Peyer's patch (tissue), 4 donors: Measurements from ENCODE around the gene PAXIP1.

ENCODE experiments used
- POLR2A ChIP-seq, 2 donors: fragments of 450-650 bp; IDR thresholded peaks; one replicate each; pipeline ENCODE4 v1.5.1; 2017; ENCODE audit warnings: antibody characterized with exemption in 2 of 2, mild to moderate bottlenecking in 2 of 2, moderate library complexity in 2 of 2
- TF ChIP-seq, protein P1 (sequence below), 6 experiments: fragments of 450-650 bp in 4 of 6; fragments of 200-600 bp in 2 of 6; sonication (generic) in 1 of 6; IDR thresholded peaks; one replicate each; pipeline ENCODE4 v1.5.1; 2017 to 2019; ENCODE audit warnings: antibody characterized with exemption in 6 of 6, mild to moderate bottlenecking in 3 of 6, moderate library complexity in 1 of 6

DNA sequence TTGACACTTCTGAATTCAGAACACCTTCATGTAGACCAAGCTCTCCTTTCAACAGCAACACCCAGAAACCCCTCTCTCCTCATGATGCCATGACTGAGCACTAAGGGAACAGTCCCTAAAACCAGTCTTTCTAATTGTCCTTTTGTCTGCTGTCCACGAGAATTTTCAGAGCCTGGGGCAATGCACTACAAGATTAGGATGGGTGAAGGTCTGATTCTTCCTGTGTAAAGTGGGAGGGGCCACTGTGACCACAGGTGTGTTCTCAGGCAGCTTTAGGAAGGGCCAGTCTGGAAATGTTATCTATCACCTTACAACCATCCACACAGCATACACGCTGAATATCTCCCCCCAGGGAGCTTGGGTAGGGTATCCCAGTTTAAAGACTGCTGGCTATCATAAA, 7.9 kb downstream of the PAXIP1 start:
- TF ChIP-seq, protein P1, sequence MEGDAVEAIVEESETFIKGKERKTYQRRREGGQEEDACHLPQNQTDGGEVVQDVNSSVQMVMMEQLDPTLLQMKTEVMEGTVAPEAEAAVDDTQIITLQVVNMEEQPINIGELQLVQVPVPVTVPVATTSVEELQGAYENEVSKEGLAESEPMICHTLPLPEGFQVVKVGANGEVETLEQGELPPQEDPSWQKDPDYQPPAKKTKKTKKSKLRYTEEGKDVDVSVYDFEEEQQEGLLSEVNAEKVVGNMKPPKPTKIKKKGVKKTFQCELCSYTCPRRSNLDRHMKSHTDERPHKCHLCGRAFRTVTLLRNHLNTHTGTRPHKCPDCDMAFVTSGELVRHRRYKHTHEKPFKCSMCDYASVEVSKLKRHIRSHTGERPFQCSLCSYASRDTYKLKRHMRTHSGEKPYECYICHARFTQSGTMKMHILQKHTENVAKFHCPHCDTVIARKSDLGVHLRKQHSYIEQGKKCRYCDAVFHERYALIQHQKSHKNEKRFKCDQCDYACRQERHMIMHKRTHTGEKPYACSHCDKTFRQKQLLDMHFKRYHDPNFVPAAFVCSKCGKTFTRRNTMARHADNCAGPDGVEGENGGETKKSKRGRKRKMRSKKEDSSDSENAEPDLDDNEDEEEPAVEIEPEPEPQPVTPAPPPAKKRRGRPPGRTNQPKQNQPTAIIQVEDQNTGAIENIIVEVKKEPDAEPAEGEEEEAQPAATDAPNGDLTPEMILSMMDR (IDR thresholded peaks at IDR 0.05): no peak
- no peak for TF ChIP-seq POLR2A (IDR thresholded peaks at IDR 0.05)
